Globus pallidus (tissue), 1 donor: ENCODE measurements around the gene ZFP3.
"Not testable (repeated sequence)": the region's sequence is repeated elsewhere in the genome, so short reads cannot be mapped to it uniquely, and the experiment has no call there.

Experiments
- DNase-seq: peaks from one replicate; pipeline ENCODE4 v3.0.0-alpha.2; 2015; ENCODE audit warnings: low spot score

Gene ZFP3

GRCh38 chr17:5078106-5079028 is at the start of gene ZFP3:
TSS of gene ZFP3 (plus strand) at chr17:5078467. CDS start at chr17:5091505, 13,038 bp downstream.
- DNase-seq: peak; percentile 81

- DNase-seq: not testable (repeated sequence)
Measured at GRCh38 chr17:5030168-5030567, 48.1 kb upstream of the ZFP3 start.

- DNase-seq: peak; percentile 62
Measured at GRCh38 chr17:5031365-5032082, 46.7 kb upstream of the ZFP3 start.

- no peak for DNase-seq
Measured at GRCh38 chr17:5032865-5033264, 45.4 kb upstream of the ZFP3 start.

GRCh38 chr17:5033352-5034015 is 44.8 kb upstream of the ZFP3 start:
- DNase-seq: no peak

- no peak for DNase-seq
Measured at GRCh38 chr17:5034063-5034462, 44.2 kb upstream of the ZFP3 start.

- DNase-seq: no peak
Measured at GRCh38 chr17:5034651-5035050, 43.6 kb upstream of the ZFP3 start.

GRCh38 chr17:5035315-5035714 is 43.0 kb upstream of the ZFP3 start, which contains the start of gene SLC52A1:
TSS of gene SLC52A1 (minus strand) at chr17:5035426. CDS start at chr17:5034606, 820 bp downstream.
- no peak for DNase-seq

- DNase-seq: no peak
Measured at GRCh38 chr17:5042157-5043022, 35.9 kb upstream of the ZFP3 start.

GRCh38 chr17:5043524-5043923 is 34.7 kb upstream of the ZFP3 start:
- no peak for DNase-seq

GRCh38 chr17:5044630-5045029 is 33.6 kb upstream of the ZFP3 start:
- DNase-seq: no peak

- DNase-seq: no peak
Measured at GRCh38 chr17:5045496-5045895, 32.8 kb upstream of the ZFP3 start.

GRCh38 chr17:5047446-5047845 is 30.8 kb upstream of the ZFP3 start:
- no peak for DNase-seq

GRCh38 chr17:5049314-5049841 is 28.9 kb upstream of the ZFP3 start:
- no peak for DNase-seq

GRCh38 chr17:5050278-5050677 is 28.0 kb upstream of the ZFP3 start:
- no peak for DNase-seq

- no peak for DNase-seq
Measured at GRCh38 chr17:5055543-5055942, 22.7 kb upstream of the ZFP3 start.

- DNase-seq: no peak
Measured at GRCh38 chr17:5065227-5065744, 13.0 kb upstream of the ZFP3 start.

GRCh38 chr17:5068236-5068635 is 10.0 kb upstream of the ZFP3 start:
- no peak for DNase-seq

- no peak for DNase-seq
Measured at GRCh38 chr17:5069724-5070123, 8.5 kb upstream of the ZFP3 start.

GRCh38 chr17:5075472-5075871 is 2.8 kb upstream of the ZFP3 start:
- not testable (repeated sequence) for DNase-seq

GRCh38 chr17:5077275-5077674 is 992 bp upstream of the ZFP3 start:
- not testable (repeated sequence) for DNase-seq
